Fibroblast of gingiva (primary cell): ENCODE measurements around the gene PTPRN2.
"Not testable (repeated sequence)": the region's sequence is repeated elsewhere in the genome, so short reads cannot be mapped to it uniquely, and the experiment has no call there.

Experiments used
- DNase-seq: peaks from one replicate; pipeline ENCODE4 v3.0.0-alpha.2; 2011; ENCODE audit warnings: low read depth

Gene PTPRN2

GRCh38 chr7:158398750-158399149 is 188.9 kb downstream of the PTPRN2 start:
- no peak for DNase-seq

GRCh38 chr7:158397885-158398284 is 189.7 kb downstream of the PTPRN2 start:
- DNase-seq = no peak

- no peak for DNase-seq
These were observed 190.4 kb downstream of the PTPRN2 start for GRCh38 chr7:158396982-158397862.

- DNase-seq = no peak
These were observed 191.2 kb downstream of the PTPRN2 start for GRCh38 chr7:158396301-158396905.

DNA sequence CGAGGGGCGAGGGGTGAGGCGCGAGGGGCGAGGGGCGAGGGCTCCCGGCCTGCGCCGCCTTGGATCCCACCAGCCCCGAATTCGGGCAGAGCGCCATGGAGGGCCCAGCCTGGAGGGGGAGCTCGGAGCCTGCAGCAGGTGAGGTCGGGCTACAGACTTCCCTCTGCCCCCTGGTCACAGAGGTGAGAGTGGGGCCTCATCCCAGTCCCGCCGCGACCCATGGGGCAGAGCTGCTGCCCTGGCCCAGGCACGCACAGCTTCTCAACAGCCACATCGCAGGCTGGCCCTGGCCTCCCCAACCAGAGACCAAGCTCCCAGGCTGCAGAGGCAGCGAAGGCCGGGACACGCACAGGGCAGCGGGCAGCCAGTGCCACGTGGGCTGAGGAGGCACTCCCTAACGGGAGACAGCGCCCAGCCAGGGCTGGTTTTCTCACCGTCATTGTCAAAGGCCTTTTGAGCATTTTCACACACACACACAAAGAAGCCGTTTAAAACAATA is 191.8 kb downstream of the PTPRN2 start:
- DNase-seq = no peak

DNA sequence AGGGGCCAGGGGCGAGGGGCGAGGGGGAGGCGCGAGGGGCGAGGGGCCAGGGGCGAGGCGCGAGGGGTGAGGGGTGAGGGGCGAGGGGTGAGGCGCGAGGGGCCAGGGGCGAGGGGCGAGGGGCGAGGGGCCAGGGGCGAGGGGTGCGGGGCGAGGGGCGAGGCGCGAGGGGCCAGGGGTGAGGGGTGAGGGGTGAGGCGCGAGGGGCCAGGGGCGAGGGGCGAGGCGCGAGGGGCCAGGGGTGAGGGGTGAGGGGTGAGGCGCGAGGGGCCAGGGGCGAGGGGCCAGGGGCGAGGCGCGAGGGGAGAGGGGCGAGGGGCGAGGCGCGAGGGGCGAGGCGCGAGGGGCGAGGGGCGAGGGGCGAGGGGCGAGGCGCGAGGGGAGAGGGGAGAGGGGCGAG is 192.3 kb downstream of the PTPRN2 start:
- DNase-seq = no peak

DNA sequence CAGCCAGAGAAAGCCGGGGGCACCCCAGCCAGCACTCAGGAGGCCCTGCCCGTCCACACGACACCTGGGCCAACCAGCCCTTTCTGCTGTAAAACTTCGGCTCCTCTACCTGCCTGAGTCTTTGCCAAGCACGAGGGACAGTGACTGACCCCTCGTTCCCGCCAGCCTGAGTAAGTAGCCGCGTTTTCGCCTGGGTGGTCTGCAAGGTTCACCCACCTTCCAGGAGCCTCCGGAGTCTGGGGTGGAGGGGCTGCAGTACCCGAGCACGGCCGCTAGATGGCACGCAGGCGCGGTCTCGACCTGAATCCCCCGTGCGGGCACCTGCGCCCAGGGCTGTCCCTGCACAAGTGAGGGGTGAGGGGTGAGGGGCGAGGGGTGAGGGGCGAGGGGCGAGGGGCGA is 192.7 kb downstream of the PTPRN2 start:
- no peak for DNase-seq

DNA sequence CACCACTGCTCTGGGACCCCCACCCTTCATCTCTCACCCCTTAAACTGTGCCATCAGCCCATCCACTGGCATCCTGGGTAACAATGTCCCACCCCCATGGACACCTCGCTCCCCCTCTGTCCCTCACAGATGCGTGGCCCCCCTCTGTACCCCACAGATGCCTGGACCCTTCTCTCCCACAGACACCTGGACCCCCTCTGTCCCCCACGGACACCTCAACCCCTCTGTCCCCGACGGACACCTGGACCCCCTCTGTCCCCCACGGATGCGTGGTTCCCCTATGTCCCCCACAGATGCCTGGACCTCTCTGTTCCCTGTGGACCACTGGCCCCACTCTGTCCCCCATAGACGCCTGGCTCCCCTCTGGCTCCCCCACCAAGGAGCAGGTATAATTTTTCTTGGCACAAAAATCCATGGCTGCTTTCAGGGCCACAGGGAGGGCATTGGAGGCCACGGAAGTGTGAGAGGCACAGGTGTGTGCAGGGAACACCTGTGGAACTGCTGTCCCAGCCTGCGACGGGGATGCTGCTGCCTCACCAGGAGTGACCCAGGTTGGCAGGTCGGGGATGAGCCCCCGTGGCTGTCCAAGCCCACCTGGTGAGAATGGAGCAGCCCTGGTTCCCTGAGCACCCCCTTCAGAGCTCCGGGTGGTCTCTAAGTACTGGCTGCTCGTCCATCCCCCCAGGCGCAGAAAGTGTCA is 193.5 kb downstream of the PTPRN2 start:
- no peak for DNase-seq

DNA sequence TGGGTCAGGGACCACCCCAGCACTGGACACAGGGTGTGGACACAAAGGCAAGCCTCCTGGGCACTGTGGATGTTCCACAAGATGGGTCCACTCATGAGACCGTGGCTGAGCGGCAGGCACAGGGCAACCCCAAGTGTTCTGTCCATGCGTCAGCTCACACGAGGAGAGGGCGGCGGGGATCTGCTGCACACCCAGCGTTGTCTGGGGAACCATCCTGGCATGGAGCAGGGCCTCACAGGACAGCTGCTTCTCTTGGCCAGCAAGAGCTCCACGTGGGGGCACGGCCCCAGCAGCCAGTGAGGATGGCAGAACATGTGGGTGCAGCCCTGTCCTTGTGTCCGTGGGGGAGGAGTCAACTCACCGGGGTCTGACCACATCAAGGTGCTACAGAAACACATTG is 195.4 kb downstream of the PTPRN2 start:
- no peak for DNase-seq

DNA sequence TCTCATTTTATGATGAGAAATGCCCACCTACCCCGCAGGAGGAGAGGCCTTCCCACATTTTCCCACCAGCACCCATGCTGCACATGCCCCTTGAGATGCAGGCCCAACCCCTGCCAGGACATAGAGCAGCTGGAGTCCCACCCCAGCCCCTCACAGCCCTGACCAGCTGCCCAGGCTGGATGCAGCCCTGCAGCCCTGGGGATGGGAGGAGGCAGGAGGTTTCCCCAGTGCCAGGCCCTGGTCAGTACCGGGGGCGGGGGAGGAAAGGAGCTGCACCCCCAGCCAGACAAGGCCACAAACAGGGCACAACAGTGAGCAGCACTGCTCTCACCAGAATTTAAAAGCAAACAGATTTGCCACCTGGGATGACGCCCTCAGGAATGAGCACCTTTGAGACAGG is 196.1 kb downstream of the PTPRN2 start:
- DNase-seq = no peak

DNA sequence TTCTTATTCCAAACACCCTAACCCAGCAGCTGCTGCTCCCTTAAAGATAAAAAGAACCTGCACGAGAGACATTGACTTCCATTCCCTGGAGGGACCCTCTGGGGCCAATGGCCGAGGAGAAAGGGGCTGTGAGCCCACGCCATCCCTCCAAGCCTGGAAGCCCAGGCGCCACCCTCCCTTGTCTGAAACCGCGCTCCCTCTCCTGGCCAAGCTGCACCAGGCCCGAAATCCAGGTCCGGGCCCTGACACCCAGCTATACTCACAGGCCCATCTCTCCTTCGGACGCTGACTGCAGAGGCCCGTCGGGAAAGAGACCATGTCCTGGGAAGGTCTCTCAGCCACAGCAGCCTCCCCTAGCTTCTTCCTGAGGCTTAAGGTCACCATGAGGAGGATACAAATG is 196.5 kb downstream of the PTPRN2 start:
- no peak for DNase-seq

DNA sequence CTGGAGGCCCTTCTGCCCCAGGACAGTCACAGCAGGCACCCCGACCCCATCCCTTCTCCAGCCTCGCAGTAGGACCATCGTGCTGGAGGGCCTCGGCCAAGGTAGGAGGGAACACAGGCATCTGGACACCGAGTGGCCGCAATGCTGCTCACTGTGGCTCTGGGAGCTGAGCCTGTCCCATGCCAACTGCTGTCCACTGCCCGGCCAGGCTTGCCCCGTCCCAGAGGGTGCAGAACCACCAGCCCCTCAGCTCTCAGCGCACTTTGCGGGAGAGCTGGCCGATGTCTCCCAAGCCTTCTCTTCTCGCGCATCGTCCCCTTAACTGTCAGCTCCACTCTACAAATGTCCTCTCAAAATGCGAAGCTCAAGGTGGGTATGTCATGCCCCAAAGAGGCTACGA is 197.2 kb downstream of the PTPRN2 start:
- no peak for DNase-seq

- DNase-seq = no peak
These were observed 197.9 kb downstream of the PTPRN2 start for GRCh38 chr7:158389514-158390425.

GRCh38 chr7:158388928-158389327 is 198.7 kb downstream of the PTPRN2 start:
- no peak for DNase-seq

GRCh38 chr7:158388072-158388471 is 199.6 kb downstream of the PTPRN2 start:
- no peak for DNase-seq

- DNase-seq = no peak
These were observed 200.1 kb downstream of the PTPRN2 start for GRCh38 chr7:158387546-158387891.

DNA sequence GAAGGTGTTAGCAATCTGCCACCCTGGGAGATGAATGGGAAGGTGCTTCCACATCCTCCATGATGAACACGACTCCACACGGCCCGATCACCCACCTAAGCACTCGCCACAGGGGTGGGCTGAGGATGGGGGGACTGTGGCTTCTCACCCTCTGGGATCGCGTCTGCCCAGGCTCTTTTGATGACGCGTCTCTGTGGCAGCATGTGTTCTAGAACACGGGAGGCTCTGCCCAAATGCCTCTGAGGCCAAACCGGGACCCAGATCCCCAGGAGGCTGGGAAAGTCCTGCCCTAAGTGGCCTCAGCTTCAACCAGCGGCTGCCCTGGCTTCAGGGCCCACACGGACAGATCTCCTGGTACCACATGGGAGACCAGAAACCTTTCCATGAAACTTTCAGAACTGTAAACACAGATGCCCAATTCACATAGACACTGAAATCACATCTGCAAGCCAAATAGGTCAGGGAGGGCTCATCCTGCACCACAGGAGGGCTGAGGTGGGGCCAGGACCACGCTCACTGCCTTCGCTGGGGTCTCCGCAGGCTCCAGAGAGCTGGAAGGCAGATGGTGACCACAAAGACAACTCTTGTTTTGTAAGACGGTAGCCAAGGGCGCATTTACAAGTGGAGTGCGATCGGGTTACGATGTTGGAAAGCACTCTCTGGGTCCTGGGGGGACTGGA is 200.6 kb downstream of the PTPRN2 start:
- no peak for DNase-seq

- DNase-seq = no peak
These were observed 201.3 kb downstream of the PTPRN2 start for GRCh38 chr7:158386355-158386618.

- not testable (repeated sequence) for DNase-seq
These were observed 201.9 kb downstream of the PTPRN2 start for GRCh38 chr7:158385496-158386354.

DNA sequence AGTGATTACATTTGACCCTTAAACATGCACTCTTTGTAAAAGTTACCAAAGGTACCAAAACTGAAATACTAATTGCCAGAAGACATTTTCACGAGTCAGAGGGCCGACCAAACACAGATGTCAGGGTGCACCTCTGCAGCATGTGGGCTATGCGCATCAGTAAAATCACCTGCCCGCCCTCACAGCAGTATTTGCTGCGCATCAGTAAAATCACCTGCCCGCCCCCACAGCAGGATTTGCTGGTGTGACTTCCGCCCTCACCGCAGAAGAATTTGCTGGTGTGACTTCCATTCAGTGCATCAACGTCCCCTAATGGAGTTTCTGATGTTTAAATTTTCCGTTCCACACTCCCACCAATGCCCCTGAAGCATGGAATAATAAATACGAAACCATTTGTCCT is 202.9 kb downstream of the PTPRN2 start:
- no peak for DNase-seq

DNA sequence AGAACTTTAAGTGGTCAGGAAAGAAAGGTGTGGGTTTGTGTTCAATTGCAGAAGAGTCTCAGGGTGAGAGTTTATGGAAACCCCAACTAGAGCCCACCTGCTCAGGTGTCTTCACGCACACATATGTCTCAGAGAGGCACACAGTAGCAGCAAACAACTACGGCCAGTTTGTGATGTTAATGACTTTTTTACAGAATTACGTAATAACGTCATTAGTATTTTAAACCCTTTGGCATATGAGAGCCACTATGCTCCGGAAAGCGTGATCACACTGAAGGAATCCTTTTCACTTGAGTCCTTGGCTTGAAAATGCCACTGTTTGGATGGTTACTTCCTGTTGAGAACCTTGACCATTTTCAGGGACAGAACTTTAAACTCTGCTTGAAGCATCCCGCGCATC is 204.0 kb downstream of the PTPRN2 start:
- no peak for DNase-seq
